Frontal cortex (tissue), 4 donors: Measurements from ENCODE around the gene PEMT. TPM values are rescaled to one million over a fixed set of nuclear protein-coding genes. Genes with fewer than 3 reads are reported as not detected.
"Not testable (repeated sequence)": the region's sequence is repeated elsewhere in the genome, so short reads cannot be mapped to it uniquely, and the experiment has no call there.

Experiments
- DNase-seq, 2 donors: peaks; one replicate each; pipeline ENCODE4 v3.0.0; 2012; ENCODE audit warnings: low spot score in 2 of 2
- FAIRE-seq: peaks from 2 replicates; lab custom pipeline; 2012; peaks lifted over from hg19 to GRCh38; lab: Jason Lieb, UNC
- small RNA-seq: library from RNA; depleted of rRNA; stranded (forward); fragments of <200 nt; gene quantifications from one replicate; pipeline ENCODE3, GENCODE V24; 2014
- total RNA-seq: library from RNA; depleted of rRNA; stranded (reverse); fragments of >200 nt; gene quantifications from one replicate; pipeline ENCODE4 v1.2.3, GENCODE V29; 2014
- donor health status: control.
- donor health status: control.
- donor health status: control.

The PEMT gene
- total RNA-seq, 1 donor from 2014 or later, result 17.1 TPM

DNA sequence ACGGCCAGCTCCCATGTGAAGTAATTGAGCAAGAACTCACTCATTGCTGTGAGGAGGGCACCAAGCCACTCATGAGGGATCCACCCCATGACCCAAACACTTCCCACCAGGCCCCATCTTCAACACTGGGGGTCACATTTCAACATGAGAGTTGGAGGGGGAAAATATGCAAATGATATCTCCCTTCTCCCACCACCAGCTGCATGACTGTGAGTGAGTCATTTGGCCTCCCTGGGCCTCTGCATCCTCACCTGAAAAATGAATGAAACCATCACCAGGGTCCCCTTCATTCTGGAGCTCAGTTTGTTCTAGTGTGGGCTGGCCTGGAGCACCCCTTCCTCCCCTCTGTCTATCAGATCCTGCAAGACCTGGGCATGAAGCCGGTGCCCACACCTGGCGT lies 121.5 kb downstream of the PEMT start:
- DNase-seq (no peak), FAIRE-seq (no peak)

DNA sequence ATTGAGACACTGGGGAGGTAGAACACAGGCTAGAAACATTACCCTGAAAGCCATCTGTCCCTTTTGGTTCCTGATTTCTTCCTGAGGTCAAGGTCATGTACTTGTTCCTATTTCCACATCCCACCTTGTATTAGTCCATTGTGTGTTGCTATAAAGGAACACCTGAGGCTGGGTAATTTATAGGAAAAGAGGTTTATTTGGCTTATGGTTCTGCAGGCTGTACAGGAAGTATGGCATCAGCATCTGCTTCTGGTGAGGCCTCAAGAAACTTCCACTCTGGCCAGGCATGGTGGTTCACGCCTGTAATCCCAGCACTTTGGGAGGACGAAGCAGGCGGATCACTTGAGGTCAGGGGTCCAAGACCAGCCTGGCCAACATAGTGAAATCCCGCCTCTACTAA lies 122.2 kb downstream of the PEMT start:
- FAIRE-seq, result no peak
- DNase-seq, result no peak

DNA sequence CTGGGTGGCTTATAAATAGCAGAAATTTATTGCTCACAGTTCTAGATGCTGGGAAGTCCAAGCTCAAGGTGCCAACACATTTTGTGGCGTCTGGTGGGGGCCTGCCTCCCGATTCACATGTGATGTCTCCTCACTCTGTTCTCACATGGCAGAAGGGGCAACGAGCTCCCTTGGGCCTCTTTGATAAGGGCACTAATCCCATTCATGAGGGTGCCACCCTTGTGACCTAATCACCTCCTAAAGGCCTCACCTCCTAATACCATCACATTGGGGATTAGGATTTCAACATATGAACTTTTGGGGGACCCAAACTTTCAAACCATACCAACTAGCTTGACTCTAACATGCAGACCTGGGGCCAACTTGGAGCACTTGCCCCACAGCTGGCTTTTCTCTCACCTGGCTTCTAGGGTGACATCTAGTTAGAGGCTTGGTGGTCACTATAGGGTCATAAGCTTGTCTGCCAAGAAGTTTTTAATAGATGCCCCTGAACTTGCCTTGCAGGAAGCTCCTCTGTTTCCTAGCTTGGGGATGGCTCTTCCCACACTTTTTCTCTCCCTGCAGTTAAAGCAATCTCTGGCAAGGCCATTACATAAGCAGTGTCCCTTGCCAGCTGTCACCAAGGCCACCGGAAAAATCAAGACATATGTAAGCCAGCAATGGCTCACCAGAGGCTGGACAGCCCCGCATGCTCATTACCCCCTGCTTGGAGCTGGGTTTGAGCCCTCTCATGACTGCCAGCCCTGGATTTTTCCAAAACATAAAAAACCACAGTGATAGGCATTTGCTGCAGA lies 123.1 kb downstream of the PEMT start:
- DNase-seq (no peak), FAIRE-seq (no peak)

DNA sequence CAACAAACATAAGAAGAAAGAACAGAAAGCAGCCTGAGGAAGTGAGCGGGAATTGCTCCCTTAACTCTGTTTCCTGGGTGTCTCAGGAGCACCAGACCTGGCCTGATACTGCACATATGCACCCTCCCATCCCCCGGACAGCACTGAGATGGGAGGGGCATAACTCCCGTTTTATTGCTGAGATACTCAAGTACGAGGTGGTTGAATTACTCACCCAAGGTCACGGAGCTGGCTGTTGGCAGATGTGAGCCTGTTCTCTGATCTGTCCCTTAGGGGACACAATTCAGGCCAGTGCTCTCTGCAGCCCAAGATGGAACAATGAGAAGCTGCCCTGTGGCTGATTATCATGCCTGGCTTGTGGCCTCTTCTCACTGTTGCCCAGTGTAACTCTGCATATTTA lies 123.8 kb downstream of the PEMT start:
- DNase-seq (no peak), FAIRE-seq (no peak)

DNA sequence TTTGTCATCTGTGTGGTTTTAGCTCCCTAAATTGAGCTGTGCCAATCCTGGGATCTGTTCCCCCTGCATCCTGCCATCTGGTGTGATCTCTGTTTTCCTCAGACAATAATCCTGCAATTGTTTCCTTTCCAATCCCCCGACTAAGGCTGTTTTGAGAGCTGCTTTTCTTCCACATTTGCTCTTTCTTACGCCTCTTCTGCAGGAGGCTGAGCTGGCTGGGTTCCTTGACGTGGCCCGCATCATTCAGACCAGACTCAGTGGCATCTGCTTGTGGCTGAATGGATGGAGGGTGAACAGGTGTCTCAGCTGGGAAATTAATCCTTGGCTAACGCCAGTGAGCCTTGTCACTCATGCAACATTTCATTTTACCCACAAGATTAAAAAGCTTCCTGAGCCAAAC lies 124.5 kb downstream of the PEMT start:
- no peak for FAIRE-seq
- no peak for DNase-seq

DNA sequence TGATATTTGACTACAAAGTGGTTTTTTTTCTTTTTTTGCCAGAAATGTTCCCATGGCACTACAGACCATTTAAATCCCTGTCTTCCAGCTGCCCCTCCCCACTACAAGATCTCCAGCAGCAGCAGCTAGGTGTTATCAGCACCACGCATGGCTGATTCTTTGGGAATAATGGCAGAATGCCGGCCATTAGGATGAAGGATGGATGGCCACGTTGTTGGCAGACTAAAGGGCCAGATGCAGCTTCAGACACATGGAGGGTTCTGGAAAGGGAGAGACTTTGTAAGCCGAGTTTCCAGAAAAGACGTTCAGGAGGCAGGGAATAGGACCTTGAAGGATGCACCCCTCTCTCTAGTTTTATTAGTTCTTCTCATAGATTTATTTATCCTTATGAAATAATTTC lies 125.0 kb downstream of the PEMT start:
- DNase-seq (no peak), FAIRE-seq (no peak)

DNA sequence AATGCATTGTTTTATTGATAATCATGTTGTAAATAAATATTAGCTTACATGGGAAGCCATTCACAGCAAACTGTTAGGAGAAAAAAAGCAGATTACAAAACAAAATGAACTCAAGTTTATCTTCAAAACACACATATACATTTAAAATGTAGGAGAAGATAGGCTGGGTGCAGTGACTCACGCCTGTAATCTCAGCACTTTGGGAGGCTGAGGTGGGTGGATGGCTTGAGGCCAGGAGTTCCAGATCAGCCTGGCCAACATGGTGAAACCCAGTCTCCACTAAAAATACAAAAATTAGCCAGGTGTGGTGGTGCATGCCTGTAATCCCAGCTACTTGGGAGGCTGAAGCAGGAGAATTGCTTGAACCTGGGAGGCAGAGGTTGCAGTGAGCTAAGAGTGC lies 125.6 kb downstream of the PEMT start:
- DNase-seq, FAIRE-seq: not testable (repeated sequence)

DNA sequence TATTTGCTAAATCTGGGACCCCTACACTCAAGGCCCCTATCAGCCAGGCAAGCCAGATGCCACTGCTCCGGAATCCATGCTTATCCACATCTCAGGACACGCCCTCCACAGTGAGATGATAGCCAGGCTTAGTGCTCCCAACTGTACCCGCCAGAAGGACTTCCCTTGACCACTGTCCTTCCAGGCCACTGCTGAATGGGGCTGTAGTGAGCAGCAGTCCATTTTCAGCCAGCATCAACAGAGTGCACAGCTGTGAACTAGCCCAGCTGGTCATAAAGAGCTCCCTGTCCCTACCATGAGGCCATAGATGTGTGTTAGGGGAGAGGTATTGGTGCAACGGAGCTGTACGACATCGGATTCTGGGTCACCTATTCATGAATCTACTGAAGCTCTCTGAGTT lies 127.7 kb downstream of the PEMT start:
- FAIRE-seq (no peak), DNase-seq (no peak)

DNA sequence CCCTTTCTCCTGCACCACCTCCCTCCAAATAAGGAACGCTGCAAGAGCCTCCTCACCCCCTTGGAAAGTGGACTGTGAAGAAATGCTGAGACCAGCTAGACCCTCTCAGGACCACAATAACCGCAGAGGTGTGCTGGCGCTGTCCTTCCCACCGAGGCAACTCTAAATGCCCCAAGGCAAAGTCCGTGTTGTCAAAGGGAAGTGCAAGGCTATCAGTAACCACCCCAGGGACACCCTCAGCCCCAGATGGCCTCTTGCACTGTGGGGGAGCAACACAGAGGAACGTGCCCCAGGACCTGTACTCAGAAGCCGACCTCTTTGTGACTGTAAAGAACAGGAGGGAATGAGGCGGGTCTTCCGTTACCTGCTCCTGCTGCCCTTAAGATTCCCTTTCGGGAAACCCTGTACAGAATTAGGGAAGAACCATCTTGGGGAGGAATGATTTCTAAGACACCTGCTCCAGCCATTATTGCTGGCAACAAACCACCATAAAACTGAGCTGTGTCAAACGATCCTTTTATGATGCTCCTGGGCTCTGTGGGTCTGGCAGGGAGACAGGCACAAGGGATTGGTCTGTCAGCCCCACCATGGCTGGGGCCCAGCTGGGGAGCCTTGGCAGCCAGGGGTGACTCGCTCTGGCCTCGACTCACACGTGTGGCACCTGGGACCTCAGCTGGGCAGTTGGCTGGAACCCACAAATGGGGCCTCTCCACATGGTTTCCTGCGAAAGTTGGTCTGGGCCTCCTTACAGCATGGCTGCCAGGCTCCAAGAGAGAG lies 129.3 kb downstream of the PEMT start:
- DNase-seq (no peak), FAIRE-seq (no peak)

DNA sequence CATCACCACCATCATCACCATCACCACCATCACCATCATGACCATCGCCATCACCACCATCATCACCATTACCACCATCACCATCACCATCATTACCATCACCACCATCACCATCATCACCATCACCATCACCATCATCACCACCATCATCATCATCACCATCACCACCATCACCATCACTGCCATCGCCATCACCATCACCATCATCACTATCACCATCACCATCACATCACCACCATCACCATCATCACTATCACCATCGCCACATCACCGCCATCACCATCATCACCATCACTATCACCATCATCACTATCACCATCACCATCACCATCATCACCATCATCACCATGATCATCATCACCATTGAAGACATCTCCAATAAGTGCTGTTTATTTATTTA lies 131.5 kb downstream of the PEMT start:
- FAIRE-seq, result no peak
- no peak for DNase-seq

DNA sequence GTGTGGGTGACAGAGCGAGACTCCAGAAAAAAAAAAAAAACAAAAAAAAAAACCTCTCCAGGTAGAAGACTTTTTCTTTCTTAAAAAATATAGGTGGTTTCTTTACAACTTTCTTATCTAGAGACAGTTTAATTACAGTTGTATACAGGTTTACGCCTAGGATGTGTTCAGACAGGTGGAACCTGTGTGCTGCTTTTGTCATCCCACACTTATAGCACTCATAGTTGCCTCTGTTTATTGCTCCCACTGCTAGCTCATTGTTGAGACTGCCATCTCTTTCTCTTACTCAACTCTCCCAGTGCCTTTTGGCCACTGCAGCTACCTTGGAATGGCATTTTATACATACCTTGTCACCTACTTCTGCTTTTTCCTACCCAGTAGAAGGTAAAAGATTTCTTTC lies 133.8 kb downstream of the PEMT start:
- no peak for FAIRE-seq

DNA sequence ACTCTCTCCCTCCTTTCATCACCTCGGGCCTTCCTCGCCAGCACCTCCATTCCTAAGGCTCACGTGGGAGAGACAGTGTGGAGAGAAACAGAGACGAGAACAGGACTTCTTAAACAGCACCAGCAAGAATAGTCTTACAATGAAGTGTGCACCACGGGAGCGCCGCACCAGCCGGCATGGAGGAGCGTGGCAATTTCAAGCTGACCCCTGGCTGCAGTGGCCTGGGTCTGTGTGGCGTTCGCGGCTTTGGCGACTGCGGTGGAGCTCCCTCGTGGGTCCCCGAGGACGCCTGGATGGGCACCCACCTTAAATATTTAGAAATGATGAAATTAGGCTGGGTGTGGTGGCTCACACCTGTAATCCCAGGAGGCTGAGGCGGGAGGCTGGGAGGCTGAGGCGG lies 135.3 kb downstream of the PEMT start:
- FAIRE-seq, result no peak
- DNase-seq, result no peak

More for the DNA sequence above, 133.8 kb downstream of the PEMT start:
- DNase-seq, result no peak

Small RNA genes lying within 50 kb of the gene (small RNA-seq; reads per million reads assigned to genes)
- gene RF00019, result not detected
- gene RNU6-468P, result not detected

Other genes starting within 250 kb of the PEMT start
- gene MED9, start 114.7 kb downstream of the PEMT start, total RNA-seq, result 12.6 TPM
- gene RASD1, start 95.3 kb downstream of the PEMT start, total RNA-seq, result 11.0 TPM
- gene RAI1, start 89.8 kb upstream of the PEMT start, total RNA-seq, result 16.7 TPM
- 17.5 TPM for gene SREBF1, start 245.3 kb upstream of the PEMT start, total RNA-seq